Activated naive CD8-positive, alpha-beta T cell (primary cell): ENCODE measurements around the gene EEF1B2.
"Not testable (repeated sequence)": the region's sequence is repeated elsewhere in the genome, so short reads cannot be mapped to it uniquely, and the experiment has no call there.

ENCODE experiments used
- H3K27ac Mint-ChIP-seq: one replicate; pipeline ENCODE4 v1.8.0; 2021; ENCODE audit warnings: mixed read lengths
- H3K27me3 Mint-ChIP-seq: one replicate; pipeline ENCODE4 v1.8.0; 2021; ENCODE audit warnings: mixed read lengths
- H3K36me3 Mint-ChIP-seq: one replicate; pipeline ENCODE4 v1.8.0; 2021; ENCODE audit warnings: mixed read lengths
- H3K4me1 Mint-ChIP-seq: one replicate; pipeline ENCODE4 v1.8.0; 2021; ENCODE audit warnings: low read depth, mixed read lengths
- H3K4me3 Mint-ChIP-seq: one replicate; pipeline ENCODE4 v1.8.0; 2021; ENCODE audit warnings: mild to moderate bottlenecking, mixed read lengths
- H3K9me3 Mint-ChIP-seq: one replicate; pipeline ENCODE4 v1.8.0; 2021; ENCODE audit warnings: low read depth, mixed read lengths

Gene EEF1B2

DNA sequence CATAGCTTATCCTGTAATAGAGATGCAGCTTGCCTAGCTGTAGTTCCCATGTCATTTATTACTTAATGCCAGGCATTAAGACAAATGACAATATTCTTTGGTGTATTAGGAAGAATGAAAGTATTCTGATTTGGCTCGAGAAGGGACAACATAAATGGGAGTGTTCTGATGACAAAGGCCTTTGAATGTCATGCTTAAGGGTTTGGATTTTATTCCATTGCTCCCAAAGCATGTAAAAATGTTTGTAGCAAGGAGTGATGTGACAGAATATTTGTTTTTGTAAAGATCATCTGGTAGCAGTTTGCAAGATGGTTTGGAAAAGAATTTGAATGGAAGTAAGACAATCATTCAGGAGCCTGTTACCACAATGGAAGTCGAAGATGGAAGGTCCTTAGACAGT, 30.4 kb downstream of the EEF1B2 start:
- H3K27me3 Mint-ChIP-seq = peaks cover 11% of the 10 kb centered on the region
- H3K4me1 Mint-ChIP-seq = no peaks in the 10 kb centered on the region
- no peak overlapping the region for H3K4me3 Mint-ChIP-seq
- H3K9me3 Mint-ChIP-seq = no peaks in the 10 kb centered on the region
- peaks cover 4% of the 10 kb centered on the region for H3K36me3 Mint-ChIP-seq
- H3K27ac Mint-ChIP-seq = no peak overlapping the region

DNA sequence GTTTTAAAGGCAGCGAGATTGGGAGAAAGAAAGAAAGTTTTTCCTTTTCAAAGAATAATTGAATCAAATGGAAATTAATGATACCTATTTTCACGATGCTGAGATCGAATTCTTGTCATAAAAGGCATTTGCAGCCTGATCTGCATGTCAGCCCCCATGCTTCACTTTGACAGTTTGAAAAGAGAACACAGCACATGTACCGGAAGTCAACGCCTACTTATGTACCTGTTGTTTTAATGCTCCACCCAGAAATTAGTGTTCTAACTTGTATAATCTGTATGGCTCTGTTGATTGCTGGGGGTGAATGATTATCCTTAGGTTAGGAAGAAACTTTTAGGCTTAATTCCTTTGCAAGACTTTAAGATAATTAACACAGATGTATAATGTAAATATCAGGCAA, 31.0 kb downstream of the EEF1B2 start:
- Mint-ChIP-seq H3K4me1 (no peaks in the 10 kb centered on the region), H3K36me3 (peaks cover 4% of the 10 kb centered on the region), H3K27me3 (peaks cover 13% of the 10 kb centered on the region), H3K27ac (no peak overlapping the region), H3K4me3 (no peak overlapping the region), H3K9me3 (no peaks in the 10 kb centered on the region)

DNA sequence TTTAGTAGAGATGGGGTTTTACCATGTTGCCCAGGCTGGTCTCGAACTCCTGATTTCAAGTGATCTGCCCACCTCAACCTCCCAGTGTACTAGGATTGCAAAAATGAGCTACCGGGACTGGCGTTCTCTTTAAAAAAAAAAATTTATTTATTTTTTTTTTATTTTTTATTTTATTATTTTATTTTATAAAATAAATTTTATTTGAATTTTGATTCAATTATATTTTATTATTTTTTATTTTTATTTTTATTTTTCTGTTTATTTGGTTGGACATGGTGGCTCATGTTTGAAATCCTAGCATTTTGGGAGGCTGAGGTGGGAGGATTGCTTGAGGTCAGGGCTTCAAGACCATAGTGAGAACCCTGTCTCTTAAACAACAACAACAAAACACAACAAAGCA, 32.5 kb downstream of the EEF1B2 start:
- Mint-ChIP-seq H3K27me3 (peaks cover 14% of the 10 kb centered on the region), H3K4me3 (no peak overlapping the region), H3K27ac (no peak overlapping the region), H3K9me3 (no peaks in the 10 kb centered on the region), H3K36me3 (peaks cover 4% of the 10 kb centered on the region), H3K4me1 (no peaks in the 10 kb centered on the region)

DNA sequence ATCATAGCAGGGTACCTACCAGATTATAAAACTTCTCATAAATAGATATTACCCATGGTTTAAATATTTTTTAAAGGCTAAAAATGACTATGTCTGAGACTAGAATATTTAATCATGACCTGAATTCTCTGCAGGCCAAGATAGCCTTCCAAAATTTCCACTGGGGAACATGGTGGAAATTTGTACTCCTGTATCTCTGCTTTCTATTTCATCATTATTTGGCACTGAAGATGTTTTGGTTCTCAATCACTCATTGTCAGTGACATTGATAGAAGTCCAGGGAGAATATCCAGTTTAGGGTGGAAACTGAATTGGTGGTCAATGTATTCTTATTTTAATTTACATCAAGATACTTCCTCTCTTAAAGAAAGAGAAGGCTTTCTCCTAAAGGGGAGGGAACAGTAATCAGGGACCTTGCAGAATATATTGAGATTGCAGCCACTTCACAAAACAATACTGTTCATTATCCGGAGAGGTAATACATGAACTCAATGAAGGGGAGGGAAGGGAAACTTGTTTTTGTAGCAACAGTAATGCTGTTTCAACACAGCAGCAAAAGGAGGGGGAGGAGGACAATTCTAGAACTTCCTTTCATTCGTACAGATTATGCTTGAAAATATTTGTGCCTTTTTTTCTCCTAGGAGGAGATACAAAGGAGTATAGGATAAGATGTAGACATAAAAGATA, 34.1 kb downstream of the EEF1B2 start:
- Mint-ChIP-seq H3K27ac (no peak overlapping the region), H3K27me3 (peaks cover 20% of the 10 kb centered on the region), H3K4me1 (no peaks in the 10 kb centered on the region), H3K9me3 (no peaks in the 10 kb centered on the region), H3K4me3 (no peak overlapping the region), H3K36me3 (no peaks in the 10 kb centered on the region)

DNA sequence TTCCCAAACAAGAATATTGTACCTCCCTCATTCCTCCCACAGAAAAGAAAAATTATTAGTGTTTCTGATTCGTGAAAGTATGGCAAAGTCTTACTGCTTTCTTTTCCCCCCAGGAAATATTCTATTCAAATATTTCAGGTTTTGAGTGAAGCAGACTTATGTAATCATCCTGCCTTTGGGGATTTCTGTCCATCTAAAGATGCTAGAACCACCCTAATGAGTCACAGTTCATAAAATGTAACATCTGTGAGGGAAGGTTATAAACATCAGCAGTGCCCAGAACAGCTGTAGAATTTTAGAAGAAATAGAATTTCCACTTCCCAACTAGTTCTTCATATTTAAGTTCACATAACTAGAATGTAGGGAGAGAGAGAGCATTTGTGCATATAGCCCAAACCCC, 39.0 kb downstream of the EEF1B2 start:
- Mint-ChIP-seq H3K27me3 (peaks cover 23% of the 10 kb centered on the region), H3K36me3 (no peaks in the 10 kb centered on the region), H3K4me1 (no peaks in the 10 kb centered on the region), H3K9me3 (no peaks in the 10 kb centered on the region), H3K4me3 (no peak overlapping the region), H3K27ac (no peak overlapping the region)

DNA sequence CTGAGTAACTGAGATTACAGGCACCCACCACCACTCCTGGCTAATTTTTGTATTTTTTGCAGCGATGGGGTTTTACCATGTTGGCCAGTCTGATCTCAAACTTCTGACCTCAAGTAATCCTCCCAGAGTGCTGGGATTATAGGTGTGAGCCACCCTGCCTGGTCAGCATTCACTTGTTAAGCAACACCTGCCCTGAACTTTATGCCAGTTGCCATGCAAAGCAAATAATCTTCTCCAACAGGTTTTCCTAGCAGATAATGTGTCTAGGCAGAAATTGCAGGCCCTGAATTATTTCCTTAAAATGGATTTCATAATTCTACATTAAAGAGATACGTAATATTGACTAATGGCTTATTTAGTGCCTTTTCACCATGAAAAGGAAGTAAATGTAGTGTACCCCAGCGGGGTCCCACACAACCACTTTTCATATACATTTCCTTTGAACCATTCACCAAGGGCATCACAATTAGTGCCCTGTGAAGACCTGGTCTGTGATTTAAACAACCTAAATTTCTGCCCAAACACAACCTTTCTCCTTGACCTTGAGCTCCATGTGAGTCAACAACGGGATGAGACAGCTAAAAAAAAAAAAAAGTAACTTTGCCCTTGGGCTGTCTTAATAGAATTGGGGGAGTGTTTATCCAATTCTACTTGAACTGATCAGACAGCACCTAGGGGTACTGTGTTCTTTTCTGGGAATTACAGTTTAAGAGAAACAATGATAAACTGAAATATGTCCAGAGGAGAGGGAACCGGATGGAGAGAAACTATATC, 41.6 kb downstream of the EEF1B2 start:
- Mint-ChIP-seq H3K27ac (no peak overlapping the region), H3K9me3 (no peaks in the 10 kb centered on the region), H3K36me3 (no peaks in the 10 kb centered on the region), H3K4me3 (no peak overlapping the region), H3K4me1 (no peaks in the 10 kb centered on the region), H3K27me3 (peaks cover 22% of the 10 kb centered on the region)

DNA sequence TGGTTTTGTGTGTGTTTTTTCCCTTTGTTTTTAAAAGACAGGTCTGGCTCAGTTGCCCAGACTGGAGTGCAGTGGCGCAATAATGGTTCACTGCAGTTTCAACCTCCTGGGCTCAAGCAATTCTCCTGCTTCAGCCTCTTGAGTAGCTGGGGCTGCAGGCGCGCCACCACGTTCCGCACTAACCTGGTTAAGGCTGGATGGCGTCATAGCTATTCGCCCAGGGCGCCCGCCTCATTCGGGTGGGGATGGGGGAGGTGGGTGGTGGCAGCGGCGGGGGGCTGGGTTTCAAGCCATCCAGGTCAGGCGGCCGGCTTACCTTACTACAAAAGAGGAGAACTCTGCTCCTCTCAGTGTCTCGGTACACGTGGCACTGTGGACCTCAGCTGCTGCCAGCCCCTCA, 42.8 kb downstream of the EEF1B2 start:
- no peak overlapping the region for H3K4me3 Mint-ChIP-seq
- peaks cover 20% of the 10 kb centered on the region for H3K27me3 Mint-ChIP-seq
- H3K27ac Mint-ChIP-seq = no peak overlapping the region
- no peaks in the 10 kb centered on the region for H3K4me1 Mint-ChIP-seq
- no peaks in the 10 kb centered on the region for H3K36me3 Mint-ChIP-seq
- H3K9me3 Mint-ChIP-seq = no peaks in the 10 kb centered on the region

DNA sequence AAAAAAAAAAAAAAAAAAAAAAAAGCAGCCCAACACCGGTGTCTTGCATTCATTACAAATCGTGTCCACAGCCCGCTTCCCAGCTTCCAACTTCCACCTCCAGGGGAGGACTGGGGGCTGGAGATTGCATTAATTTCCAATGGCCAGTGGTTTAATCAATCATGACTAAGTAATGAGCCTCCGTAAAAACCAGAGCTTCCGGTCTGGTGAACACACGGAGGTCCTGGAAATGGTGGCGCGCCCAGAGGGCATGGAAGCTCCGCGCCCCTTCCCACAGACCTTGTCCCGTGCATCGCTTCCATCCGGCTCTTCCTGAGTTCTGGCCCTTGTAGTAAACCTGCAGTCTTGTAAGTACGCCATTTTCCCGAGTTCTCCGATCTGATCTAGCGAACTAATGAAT, 43.6 kb downstream of the EEF1B2 start:
- Mint-ChIP-seq H3K4me1 (no peaks in the 10 kb centered on the region), H3K27ac (no peak overlapping the region), H3K9me3 (no peaks in the 10 kb centered on the region), H3K4me3 (no peak overlapping the region), H3K27me3 (peaks cover 17% of the 10 kb centered on the region), H3K36me3 (no peaks in the 10 kb centered on the region)

DNA sequence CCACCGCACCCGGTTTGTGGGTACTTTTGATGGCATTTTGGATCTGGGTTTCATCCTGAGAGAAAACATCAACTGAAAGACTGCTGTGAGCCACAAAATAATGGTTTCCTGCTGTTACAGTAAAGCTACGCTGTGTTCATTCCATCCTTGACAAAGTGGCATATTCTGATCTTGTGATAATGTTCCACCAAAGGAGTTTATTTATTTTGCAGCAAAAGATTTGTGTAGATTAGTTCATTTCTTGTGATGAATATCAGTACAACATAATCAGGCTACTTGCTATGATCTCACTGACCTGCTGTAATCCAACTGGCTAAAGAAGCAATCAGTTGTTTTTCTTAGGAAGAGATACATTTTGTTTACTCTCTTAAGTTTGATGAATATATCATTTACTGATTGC, 45.0 kb downstream of the EEF1B2 start:
- no peak overlapping the region for H3K27ac Mint-ChIP-seq
- H3K4me1 Mint-ChIP-seq = no peaks in the 10 kb centered on the region
- no peaks in the 10 kb centered on the region for H3K36me3 Mint-ChIP-seq
- H3K4me3 Mint-ChIP-seq = no peak overlapping the region
- no peaks in the 10 kb centered on the region for H3K9me3 Mint-ChIP-seq
- H3K27me3 Mint-ChIP-seq = peaks cover 12% of the 10 kb centered on the region

DNA sequence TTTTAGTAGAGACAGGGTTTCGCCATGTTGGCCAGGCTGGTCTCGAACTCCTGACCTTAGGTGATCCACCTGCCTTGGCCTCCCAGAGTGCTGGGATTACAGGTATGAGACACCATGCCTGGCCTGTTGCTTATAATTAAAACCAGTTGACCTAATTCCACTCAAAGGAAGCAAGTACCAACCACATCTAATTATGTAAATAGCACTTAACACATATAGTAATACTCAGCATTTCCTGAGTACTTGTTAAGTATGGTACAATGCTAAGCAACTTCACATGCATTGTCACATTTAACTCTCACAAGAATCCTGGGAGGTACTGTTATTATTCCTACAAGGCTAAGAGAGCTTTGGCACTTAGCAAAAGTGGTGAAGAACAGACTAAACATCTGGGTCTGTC, 47.6 kb downstream of the EEF1B2 start:
- not testable (repeated sequence) for H3K27ac Mint-ChIP-seq, H3K36me3 Mint-ChIP-seq, H3K27me3 Mint-ChIP-seq, H3K4me1 Mint-ChIP-seq, H3K4me3 Mint-ChIP-seq, H3K9me3 Mint-ChIP-seq

DNA sequence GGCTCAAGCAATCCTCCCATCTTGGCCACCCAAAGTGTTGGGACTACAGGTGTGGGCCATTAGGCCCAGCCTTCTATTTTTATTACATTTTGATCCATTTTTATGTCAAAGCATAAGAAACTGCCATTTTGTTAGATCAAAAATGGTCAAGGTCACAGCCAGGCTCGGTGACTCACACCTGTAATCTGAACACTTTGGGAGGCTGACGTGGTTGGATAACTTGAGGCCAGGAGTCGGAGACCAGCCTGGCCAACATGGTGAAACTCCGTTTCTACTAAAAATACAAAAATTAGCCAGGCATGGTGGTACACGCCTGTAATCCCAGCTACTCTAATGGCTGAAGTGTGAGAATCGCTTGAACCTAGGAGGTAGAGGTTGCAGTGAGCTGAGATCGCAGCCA, 49.2 kb downstream of the EEF1B2 start:
- H3K9me3 Mint-ChIP-seq = no peaks in the 10 kb centered on the region
- H3K27ac Mint-ChIP-seq = no peak overlapping the region
- no peaks in the 10 kb centered on the region for H3K36me3 Mint-ChIP-seq
- no peaks in the 10 kb centered on the region for H3K4me1 Mint-ChIP-seq
- H3K4me3 Mint-ChIP-seq = no peak overlapping the region
- peaks cover 3% of the 10 kb centered on the region for H3K27me3 Mint-ChIP-seq

DNA sequence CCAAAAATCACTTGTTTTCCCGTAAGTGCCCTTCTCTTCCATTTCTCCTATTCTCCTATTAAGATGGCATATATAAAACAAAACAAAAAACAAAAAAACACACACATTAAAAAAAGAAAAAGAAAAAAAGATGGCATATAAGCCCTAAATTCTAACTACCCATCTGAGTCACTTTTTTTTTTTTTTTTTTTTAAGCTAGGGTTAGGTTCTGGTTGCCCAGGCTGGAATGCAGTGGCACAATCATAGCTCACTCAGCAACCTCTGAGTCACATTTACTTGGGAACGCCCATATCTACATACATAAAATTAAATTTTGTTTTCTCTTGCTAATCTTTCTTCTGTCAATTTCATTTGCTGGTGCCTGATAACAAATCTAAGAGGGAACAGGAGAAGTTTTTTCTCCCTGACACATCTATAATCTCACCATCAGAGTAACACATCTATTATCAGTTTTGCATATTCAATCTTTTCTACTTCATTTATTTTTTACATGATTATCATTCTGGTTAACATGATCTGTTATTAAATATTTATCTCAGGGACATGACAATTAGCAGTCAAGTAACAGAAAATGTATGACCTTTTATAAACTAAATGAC, 52.1 kb downstream of the EEF1B2 start:
- no peaks in the 10 kb centered on the region for H3K9me3 Mint-ChIP-seq

More for the DNA sequence above, 52.1 kb downstream of the EEF1B2 start:
- Mint-ChIP-seq H3K4me1 (no peaks in the 10 kb centered on the region), H3K27ac (no peak overlapping the region), H3K4me3 (no peak overlapping the region), H3K27me3 (peaks cover 6% of the 10 kb centered on the region), H3K36me3 (no peaks in the 10 kb centered on the region)
